SIG-M5 treated with dmso at 0.1 percent for 504 hours (cell line): Measurements from ENCODE around the gene TUBG2.

Experiments
- DNase-seq: peaks from one replicate; lab custom pipeline; 2025; ENCODE audit not compliant: unreplicated experiment; lab: John Stamatoyannopoulos, UW

The TUBG2 gene

GRCh38 chr17:42695500-42695899 lies 36.4 kb downstream of the TUBG2 start:
- no peak for DNase-seq

GRCh38 chr17:42697108-42697811 lies 38.2 kb downstream of the TUBG2 start:
- no peak for DNase-seq

- DNase-seq: no peak
Observed at GRCh38 chr17:42698736-42699414, 39.8 kb downstream of the TUBG2 start.

GRCh38 chr17:42699415-42699740 lies 40.3 kb downstream of the TUBG2 start:
- no peak for DNase-seq

- no peak for DNase-seq
Observed at GRCh38 chr17:42700586-42701289, 41.7 kb downstream of the TUBG2 start.

GRCh38 chr17:42702446-42702845 lies 43.4 kb downstream of the TUBG2 start:
- no peak for DNase-seq

- DNase-seq: no peak
Observed at GRCh38 chr17:42704490-42704836, 45.4 kb downstream of the TUBG2 start.

- no peak for DNase-seq
Observed at GRCh38 chr17:42704837-42705494, 45.9 kb downstream of the TUBG2 start.

GRCh38 chr17:42706732-42707131 lies 47.6 kb downstream of the TUBG2 start:
- DNase-seq: no peak

GRCh38 chr17:42708588-42708987 lies 49.5 kb downstream of the TUBG2 start:
- DNase-seq: no peak

GRCh38 chr17:42709561-42709960 lies 50.5 kb downstream of the TUBG2 start:
- DNase-seq: no peak
